Gastroesophageal sphincter (tissue), 3 donors: Measurements from ENCODE around the gene METTL21C.

Source experiments
- CTCF ChIP-seq, 4 experiments: fragments of 200-600 bp in 2 of 4; fragments of 450-650 bp in 2 of 4; sonication (generic) in 1 of 4; IDR thresholded peaks; one replicate each; pipeline ENCODE4 v1.5.1; 2017 to 2019; ENCODE audit warnings: antibody characterized with exemption in 4 of 4, mild to moderate bottlenecking in 2 of 4, moderate library complexity in 2 of 4
- POLR2A ChIP-seq, 2 donors: fragments of 450-650 bp; IDR thresholded peaks; one replicate each; pipeline ENCODE4 v1.6.1; 2017; ENCODE audit warnings: antibody characterized with exemption in 2 of 2, mild to moderate bottlenecking in 2 of 2, moderate library complexity in 1 of 2

GRCh38 chr13:102675115-102675514, 19.7 kb downstream of the METTL21C start:
- no peak for TF ChIP-seq CTCF (IDR thresholded peaks at IDR 0.05)
- TF ChIP-seq POLR2A (IDR thresholded peaks at IDR 0.05) = no peak
